Stimulated activated CD4-positive, alpha-beta T cell treated with anti-CD3 and anti-CD28 coated beads, Interleukin-1b, Interleukin-23, amount 100 ng/mL, for 48 hours (primary cell): ENCODE data around the gene FOXA1.

Source experiments
- DNase-seq: peaks from one replicate; pipeline ENCODE4 v3.0.0-alpha.2; 2020

The FOXA1 gene

DNA sequence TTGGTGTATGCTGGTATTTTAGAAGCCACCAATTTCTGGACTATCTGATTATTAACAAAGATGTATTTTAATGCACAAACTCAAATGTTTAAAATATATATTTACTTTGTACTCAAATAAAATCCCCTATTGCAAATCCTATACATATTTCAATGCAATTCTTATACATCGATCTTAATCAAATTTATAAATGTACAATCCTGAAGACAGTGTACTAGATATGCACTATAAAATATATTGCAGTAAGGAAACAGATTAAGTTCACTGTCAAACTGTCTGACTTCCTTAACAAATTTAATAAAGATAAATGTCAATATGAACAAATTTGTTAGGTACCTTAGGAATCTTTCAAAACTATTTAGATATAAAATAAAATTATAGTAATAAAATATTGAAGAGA lies 43.9 kb downstream of the FOXA1 start:
- DNase-seq, result no peak

DNA sequence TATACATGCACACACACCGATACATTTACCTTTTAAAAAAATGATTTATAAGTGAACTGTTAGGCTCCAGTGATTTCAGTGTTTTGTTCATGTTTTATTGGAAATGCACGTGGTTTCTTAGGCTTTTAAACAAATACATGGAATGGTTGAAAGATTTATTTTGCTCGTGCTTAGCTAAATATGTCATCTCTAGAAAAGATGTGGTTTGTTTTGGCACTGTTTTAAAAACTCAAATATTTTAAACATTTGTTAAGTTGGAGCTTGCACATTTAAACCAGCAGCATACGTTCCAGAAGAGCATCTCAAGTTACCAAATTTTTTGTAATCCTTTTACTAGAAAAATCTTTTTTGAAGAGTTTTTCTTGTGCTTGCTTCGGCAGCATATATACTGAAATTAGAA lies 44.5 kb downstream of the FOXA1 start:
- no peak for DNase-seq

DNA sequence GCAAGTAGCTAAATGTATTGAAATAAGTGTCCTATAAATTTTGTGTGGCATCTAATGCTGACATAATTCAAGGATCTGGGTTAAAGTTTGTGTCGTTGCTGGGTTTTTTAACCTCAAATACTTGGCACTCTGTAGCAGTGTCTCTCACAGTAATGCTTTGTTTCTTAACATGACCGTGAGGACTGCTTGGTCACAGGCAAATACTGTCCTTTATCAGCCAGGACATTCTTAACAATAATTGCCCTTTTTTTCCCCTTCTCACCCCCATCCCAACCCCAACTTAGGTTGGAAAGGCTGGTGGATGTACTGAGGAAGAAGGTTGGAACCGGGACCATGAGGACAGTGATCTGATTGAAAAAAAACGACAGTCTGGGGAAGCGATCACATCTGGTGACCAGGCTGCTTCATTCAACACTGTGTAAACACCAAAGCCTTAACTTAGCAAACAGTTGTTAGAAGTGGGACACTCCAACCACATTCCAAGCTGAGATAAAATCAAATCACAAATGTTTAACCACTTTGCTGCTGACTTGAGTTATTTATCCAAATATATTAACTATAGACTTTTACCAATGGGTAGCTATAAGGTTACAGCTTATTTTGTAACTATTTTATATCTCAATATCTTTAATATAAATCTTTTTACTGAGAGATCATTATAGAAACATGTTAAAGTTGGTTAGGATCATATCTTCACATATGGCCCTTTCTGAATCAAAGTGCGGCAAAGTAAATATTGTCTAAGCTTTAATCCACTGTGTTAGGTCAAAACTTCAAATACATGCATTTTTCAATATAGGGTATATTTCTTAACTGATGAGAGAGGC lies 48.2 kb downstream of the FOXA1 start:
- DNase-seq, result no peak

- no peak for DNase-seq
Measured at GRCh38 chr14:37545174-37545573, 49.9 kb downstream of the FOXA1 start.

GRCh38 chr14:37544407-37544806 lies 50.6 kb downstream of the FOXA1 start:
- no peak for DNase-seq

DNA sequence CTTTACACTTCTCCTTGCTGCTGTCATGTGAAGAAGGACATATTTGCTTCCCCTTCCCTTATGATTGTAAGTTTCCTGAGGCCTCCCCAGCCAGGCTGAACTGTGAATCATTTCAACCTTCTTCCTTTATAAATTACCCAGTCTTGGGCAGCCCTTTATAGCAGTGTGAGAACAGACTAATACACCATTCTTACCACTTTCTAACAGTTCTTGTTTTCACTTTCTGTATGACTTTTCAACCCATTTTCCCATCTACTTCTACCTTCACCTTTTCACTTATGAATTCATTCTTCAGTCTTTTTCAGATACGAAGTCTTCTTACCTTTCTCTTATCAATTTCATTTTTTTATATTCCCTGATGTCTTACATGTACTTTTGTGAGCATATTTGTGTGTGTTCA lies 55.1 kb downstream of the FOXA1 start:
- DNase-seq, result no peak
